Progenitor cell of endocrine pancreas (in vitro differentiated cells): ENCODE data around the gene EVX1. TPM values are rescaled to one million over a fixed set of nuclear protein-coding genes. Genes with fewer than 3 reads are reported as not detected.

ENCODE experiments used
- DNase-seq: peaks from one replicate; pipeline ENCODE4 v3.0.0; 2021; ENCODE audit warnings: low spot score; ENCODE audit not compliant: unreplicated experiment
- H3K27ac Mint-ChIP-seq: 2 replicates; pipeline ENCODE4 v1.8.0; 2021; ENCODE audit warnings: mild to moderate bottlenecking, moderate library complexity, mixed read lengths
- H3K27me3 Mint-ChIP-seq: 2 replicates; pipeline ENCODE4 v1.8.0; 2021; ENCODE audit warnings: mixed read lengths
- H3K36me3 Mint-ChIP-seq: 2 replicates; pipeline ENCODE4 v1.8.0; 2022; ENCODE audit warnings: mixed read lengths; ENCODE audit not compliant: insufficient read depth
- H3K4me1 Mint-ChIP-seq: 2 replicates; pipeline ENCODE4 v1.8.0; 2021; ENCODE audit warnings: low read depth, mixed read lengths
- H3K4me3 Mint-ChIP-seq: 2 replicates; pipeline ENCODE4 v1.8.0; 2021; ENCODE audit warnings: low read depth, mild to moderate bottlenecking, moderate library complexity, mixed read lengths
- H3K9me3 Mint-ChIP-seq: 2 replicates; pipeline ENCODE4 v1.8.0; 2021; ENCODE audit warnings: low read depth, mixed read lengths
- total RNA-seq: library from RNA; stranded (reverse); gene quantifications from 2 replicates; pipeline ENCODE4 v1.2.1, GENCODE V29; 2021
- TF ChIP-seq, protein P1 (sequence below): fragments of 200-600 bp; sonication (generic); IDR thresholded peaks from one replicate; pipeline ENCODE4 v1.5.0; 2021; ENCODE audit warnings: antibody characterized with exemption, mild to moderate bottlenecking; ENCODE audit not compliant: unreplicated experiment

Gene EVX1
- total RNA-seq, 1 donor from 2014 or later: not detected

- H3K4me3 Mint-ChIP-seq: no peak overlapping the region
- no peaks in the 10 kb centered on the region for H3K36me3 Mint-ChIP-seq
- peaks cover 94% of the 10 kb centered on the region for H3K27me3 Mint-ChIP-seq
- peak overlapping the region; percentile 31 for H3K27ac Mint-ChIP-seq
- no peaks in the 10 kb centered on the region for H3K9me3 Mint-ChIP-seq
- peaks cover 5% of the 10 kb centered on the region for H3K4me1 Mint-ChIP-seq
- TF ChIP-seq, protein P1, sequence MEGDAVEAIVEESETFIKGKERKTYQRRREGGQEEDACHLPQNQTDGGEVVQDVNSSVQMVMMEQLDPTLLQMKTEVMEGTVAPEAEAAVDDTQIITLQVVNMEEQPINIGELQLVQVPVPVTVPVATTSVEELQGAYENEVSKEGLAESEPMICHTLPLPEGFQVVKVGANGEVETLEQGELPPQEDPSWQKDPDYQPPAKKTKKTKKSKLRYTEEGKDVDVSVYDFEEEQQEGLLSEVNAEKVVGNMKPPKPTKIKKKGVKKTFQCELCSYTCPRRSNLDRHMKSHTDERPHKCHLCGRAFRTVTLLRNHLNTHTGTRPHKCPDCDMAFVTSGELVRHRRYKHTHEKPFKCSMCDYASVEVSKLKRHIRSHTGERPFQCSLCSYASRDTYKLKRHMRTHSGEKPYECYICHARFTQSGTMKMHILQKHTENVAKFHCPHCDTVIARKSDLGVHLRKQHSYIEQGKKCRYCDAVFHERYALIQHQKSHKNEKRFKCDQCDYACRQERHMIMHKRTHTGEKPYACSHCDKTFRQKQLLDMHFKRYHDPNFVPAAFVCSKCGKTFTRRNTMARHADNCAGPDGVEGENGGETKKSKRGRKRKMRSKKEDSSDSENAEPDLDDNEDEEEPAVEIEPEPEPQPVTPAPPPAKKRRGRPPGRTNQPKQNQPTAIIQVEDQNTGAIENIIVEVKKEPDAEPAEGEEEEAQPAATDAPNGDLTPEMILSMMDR: no peak
- no peak for DNase-seq
Observed at GRCh38 chr7:27203964-27204594, 38.5 kb upstream of the EVX1 start.

GRCh38 chr7:27204851-27205322, 37.7 kb upstream of the EVX1 start:
- H3K4me1 Mint-ChIP-seq: peaks cover 5% of the 10 kb centered on the region
- H3K27me3 Mint-ChIP-seq: peaks cover 98% of the 10 kb centered on the region
- H3K36me3 Mint-ChIP-seq: no peaks in the 10 kb centered on the region
- TF ChIP-seq, protein P1: no peak
- DNase-seq: no peak
- no peak overlapping the region for H3K4me3 Mint-ChIP-seq
- no peaks in the 10 kb centered on the region for H3K9me3 Mint-ChIP-seq
- H3K27ac Mint-ChIP-seq: no peak overlapping the region

DNA sequence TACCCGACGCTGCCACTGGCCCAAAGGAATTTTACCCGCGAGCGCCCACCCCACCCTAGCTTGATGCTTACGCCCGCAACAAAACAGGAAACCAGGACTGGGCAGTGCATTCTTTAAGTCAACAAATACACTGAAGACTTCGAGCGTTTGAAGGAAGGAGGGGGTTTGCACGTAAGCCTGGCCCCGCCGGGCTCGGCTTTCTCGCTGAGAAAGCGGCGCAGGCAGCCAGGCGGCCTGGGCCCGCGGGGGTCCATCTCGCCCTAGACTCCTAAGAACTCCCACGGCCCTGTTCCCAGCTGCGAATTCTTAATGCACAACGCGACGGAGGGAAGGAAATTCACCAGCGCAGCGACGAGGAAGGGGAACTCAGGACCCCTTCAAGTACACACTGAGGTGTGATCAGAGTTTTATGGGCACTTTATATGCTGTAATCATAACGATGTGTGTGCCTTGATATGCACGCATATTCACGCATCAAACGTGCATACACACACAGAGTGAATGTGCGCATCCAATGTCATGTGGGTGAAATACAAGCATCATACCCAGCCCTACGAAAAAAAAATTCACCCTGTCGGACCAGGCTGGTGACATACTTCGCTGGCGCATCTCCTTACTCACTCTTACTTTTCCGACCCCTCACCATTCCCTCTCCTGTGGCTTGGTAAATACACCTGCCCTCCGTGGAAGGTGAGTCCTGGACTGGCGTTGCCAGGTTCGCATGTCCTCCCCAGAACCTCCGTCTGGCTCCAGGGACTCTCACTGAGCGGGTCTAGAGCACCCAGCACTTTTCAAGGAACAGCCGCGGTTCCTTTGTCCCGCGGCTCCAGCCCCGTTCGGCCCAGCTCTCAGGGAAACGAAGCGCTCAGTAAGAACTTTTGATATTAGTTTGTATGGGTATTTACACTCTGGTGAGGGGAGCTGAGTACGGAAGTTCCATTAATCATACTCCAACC, 37.0 kb upstream of the EVX1 start:
- Mint-ChIP-seq H3K9me3 (no peaks in the 10 kb centered on the region), H3K36me3 (no peaks in the 10 kb centered on the region), H3K4me1 (peaks cover 6% of the 10 kb centered on the region), H3K27ac (no peak overlapping the region), H3K4me3 (no peak overlapping the region), H3K27me3 (peaks cover 100% of the 10 kb centered on the region)
- no peak for DNase-seq
- TF ChIP-seq, protein P1: no peak

GRCh38 chr7:27207348-27207985, 35.1 kb upstream of the EVX1 start:
- DNase-seq: no peak
- H3K36me3 Mint-ChIP-seq: no peaks in the 10 kb centered on the region
- no peak overlapping the region for H3K27ac Mint-ChIP-seq
- no peak overlapping the region for H3K4me3 Mint-ChIP-seq
- H3K27me3 Mint-ChIP-seq: peaks cover 100% of the 10 kb centered on the region
- H3K4me1 Mint-ChIP-seq: peaks cover 5% of the 10 kb centered on the region
- TF ChIP-seq, protein P1: no peak
- H3K9me3 Mint-ChIP-seq: no peaks in the 10 kb centered on the region

GRCh38 chr7:27208998-27209397, 33.6 kb upstream of the EVX1 start:
- DNase-seq: no peak
- no peak overlapping the region for H3K27ac Mint-ChIP-seq
- H3K4me3 Mint-ChIP-seq: no peak overlapping the region
- H3K9me3 Mint-ChIP-seq: no peaks in the 10 kb centered on the region
- peaks cover 100% of the 10 kb centered on the region for H3K27me3 Mint-ChIP-seq
- H3K36me3 Mint-ChIP-seq: no peaks in the 10 kb centered on the region
- H3K4me1 Mint-ChIP-seq: peaks cover 5% of the 10 kb centered on the region
- TF ChIP-seq, protein P1: no peak
